Measurements from ENCODE around the gene STK38. TPM values are rescaled to one million over a fixed set of nuclear protein-coding genes. Genes with fewer than 3 reads are reported as not detected.

The STK38 gene
- total and polyA plus RNA-seq, 2 of the 13 experiments (the other 11 are each of a cell fraction or from before 2014, with no cell fraction given), result 10.3 to 20.7 TPM

DNA sequence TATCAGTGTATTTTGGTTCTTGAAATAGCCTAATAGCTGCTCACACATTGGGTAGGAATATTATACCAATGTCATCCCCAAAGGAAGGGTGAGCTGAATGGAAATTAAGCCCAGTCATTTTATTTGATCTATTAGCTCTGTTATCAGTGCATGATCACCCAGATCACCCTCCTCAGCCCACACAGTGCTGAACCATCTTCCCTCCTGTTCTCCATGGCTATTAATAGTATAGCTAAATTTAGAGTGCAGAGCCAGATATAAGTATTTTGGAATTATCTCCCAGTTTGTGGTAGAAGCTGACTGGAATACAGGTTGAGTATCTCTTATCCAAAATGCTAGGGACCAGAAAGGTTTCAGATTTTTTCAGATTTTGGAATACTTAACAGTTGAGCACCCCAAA lies 59.1 kb downstream of the STK38 start:
- Histone ChIP-seq H4K20me1 (ENCODE audit: insufficient read depth, low read length) (no peaks in the 10 kb centered on the region), H3K4me1 (ENCODE audit: insufficient read depth, low read length) (peaks cover 21% of the 10 kb centered on the region), H3K27ac (ENCODE audit: extremely low read length, insufficient read depth, low read length) (no peak overlapping the region), H3K9me3 (ENCODE audit: low read length) (no peaks in the 10 kb centered on the region), H3K9ac (ENCODE audit: insufficient read depth, low read depth, low read length) (no peak overlapping the region), H3K79me2 (ENCODE audit: insufficient read depth, low read length) (no peaks in the 10 kb centered on the region), H3K27me3 (ENCODE audit: control insufficient read depth in 1 of 2, insufficient read depth in 2 of 2, low read length in 2 of 2) (no peaks in the 10 kb centered on the region), H3K36me3 (replicated peaks in 1 of 2; ENCODE audit: control insufficient read depth in 1 of 2, insufficient read depth in 2 of 2, low read length in 2 of 2) (peaks cover 7 to 26% of the 10 kb centered on the region in 2 experiments; a peak in 4 of 5 replicates), H3K4me2 (ENCODE audit: low read depth, low read length) (no peak overlapping the region), H2AFZ (ENCODE audit: low read length) (no peak overlapping the region), H3K4me3 (replicated peaks in 1 of 3; ENCODE audit: insufficient read depth in 1 of 3, low read depth in 2 of 3, low read length in 3 of 3) (no peak overlapping the region)
- CTCF ChIA-PET (ENCODE audit: low intra/inter-chr PET ratio, low total read pairs), result no interaction called here
- DNase-seq (ENCODE audit: low spot score) (no peak), ATAC-seq (no peak), FAIRE-seq (no peak)
- POLR2A ChIA-PET, result no interaction called here
- intact Hi-C loops (cut with micrococcal nuclease; ENCODE audit: unreplicated experiment) (no loop called here), in situ Hi-C loops (cut with HindIII; ENCODE audit: extremely low pct_ligation_motif_present, low pct_unique_long_range_greater_than_20kb) (no loop called here)
- TF ChIP-seq MXI1 (IDR thresholded peaks at IDR 0.05; ENCODE audit: borderline replicate concordance, low read depth, low read length), result no peak
- no peak for TF ChIP-seq ADNP (CRISPR knock-in tag; IDR thresholded peaks at IDR 0.05)
- TF ChIP-seq KLF13 (CRISPR knock-in tag; IDR thresholded peaks at IDR 0.05), result no peak
- TF ChIP-seq NCOR1 (IDR thresholded peaks at IDR 0.05; ENCODE audit: borderline replicate concordance, low read length), result no peak
- TF ChIP-seq ZNF607 (CRISPR knock-in tag; IDR thresholded peaks at IDR 0.05; ENCODE audit: borderline replicate concordance), result no peak
- TF ChIP-seq ZBTB21 (CRISPR knock-in tag; IDR thresholded peaks at IDR 0.05), result no peak
- no peak for TF ChIP-seq HIVEP1 (CRISPR knock-in tag; IDR thresholded peaks at IDR 0.05)
- TF ChIP-seq SYNCRIP (IDR thresholded peaks at IDR 0.05; ENCODE audit: insufficient read depth, low read depth, low read length), result no peak
- no peak for TF ChIP-seq NFIB (CRISPR knock-in tag; IDR thresholded peaks at IDR 0.05; ENCODE audit: borderline replicate concordance)
- no peak for TF ChIP-seq ZNF10 (CRISPR knock-in tag; IDR thresholded peaks at IDR 0.05; ENCODE audit: borderline replicate concordance, low read depth)
- no peak for TF ChIP-seq HNRNPUL1 (IDR thresholded peaks at IDR 0.05; ENCODE audit: low read depth, low read length)
- TF ChIP-seq ZMYM4 (CRISPR knock-in tag; IDR thresholded peaks at IDR 0.05), result no peak
- TF ChIP-seq, protein P1, sequence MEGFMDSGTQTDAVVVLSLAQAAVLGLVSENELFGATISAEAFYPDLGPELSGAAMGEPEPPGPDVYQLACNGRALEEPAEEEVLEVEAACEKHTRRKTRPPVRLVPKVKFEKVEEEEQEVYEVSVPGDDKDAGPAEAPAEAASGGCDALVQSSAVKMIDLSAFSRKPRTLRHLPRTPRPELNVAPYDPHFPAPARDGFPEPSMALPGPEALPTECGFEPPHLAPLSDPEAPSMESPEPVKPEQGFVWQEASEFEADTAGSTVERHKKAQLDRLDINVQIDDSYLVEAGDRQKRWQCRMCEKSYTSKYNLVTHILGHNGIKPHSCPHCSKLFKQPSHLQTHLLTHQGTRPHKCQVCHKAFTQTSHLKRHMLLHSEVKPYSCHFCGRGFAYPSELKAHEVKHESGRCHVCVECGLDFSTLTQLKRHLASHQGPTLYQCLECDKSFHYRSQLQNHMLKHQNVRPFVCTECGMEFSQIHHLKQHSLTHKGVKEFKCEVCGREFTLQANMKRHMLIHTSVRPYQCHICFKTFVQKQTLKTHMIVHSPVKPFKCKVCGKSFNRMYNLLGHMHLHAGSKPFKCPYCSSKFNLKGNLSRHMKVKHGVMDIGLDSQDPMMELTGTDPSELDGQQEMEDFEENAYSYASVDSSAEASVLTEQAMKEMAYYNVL (CRISPR knock-in tag; IDR thresholded peaks at IDR 0.05; ENCODE audit: borderline replicate concordance), result no peak
- no TSS peak for BruUV-seq (replicated peaks)
